Limb (tissue), 2 donors: ENCODE results near the gene CSNK1D.

ENCODE experiments used
- DNase-seq, 2 donors: peaks; one replicate each; pipeline ENCODE4 v3.0.0-alpha.2; 2016; ENCODE audit errors: extremely low spot score in 2 of 2

CSNK1D gene

DNA sequence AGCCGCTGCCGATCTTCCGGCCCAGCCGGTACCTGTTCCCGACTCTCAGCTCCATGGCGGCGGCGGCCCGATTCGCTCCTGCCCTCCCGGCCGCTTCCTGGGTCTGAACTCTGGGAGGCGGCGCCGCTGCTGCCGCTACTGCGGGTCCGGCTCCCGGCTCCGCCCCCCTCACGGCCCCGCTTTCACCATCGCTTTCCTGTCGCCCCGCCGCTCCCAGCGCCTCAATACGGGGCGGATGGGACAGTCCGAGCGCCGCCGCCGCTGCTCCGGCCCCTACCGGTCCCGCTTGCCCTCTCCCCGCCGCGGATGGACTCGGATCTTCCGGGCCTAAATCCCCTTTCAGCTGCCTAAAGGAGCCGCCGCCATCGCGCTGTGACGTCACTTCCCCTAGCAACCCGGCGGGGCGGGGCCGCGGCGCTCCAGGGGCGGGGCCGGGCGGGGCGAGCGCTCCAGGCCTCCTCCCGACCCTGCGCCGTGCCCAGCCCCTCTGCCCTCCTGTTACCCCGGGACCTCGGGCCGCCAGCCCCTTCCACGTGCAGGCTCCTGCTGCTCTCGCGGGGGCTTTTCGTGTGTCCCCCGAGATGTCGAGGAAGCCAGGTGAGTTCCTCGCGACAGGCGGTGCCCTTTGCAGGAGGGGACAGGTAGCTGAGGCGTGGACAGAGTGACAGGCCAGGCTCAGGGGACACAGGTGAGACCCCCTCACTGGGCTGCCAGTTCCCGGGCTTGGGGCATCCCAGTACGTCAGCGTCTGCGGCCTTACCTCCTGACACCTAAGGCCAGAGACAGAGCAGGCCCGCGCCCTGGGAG lies at the start of gene CSNK1D:
TSS of gene CSNK1D (minus strand) at position 374 of the 807 bp plus-strand sequence. CDS start at position 55, 319 bp downstream.
- peak; percentile 95 to 96 for DNase-seq

DNA sequence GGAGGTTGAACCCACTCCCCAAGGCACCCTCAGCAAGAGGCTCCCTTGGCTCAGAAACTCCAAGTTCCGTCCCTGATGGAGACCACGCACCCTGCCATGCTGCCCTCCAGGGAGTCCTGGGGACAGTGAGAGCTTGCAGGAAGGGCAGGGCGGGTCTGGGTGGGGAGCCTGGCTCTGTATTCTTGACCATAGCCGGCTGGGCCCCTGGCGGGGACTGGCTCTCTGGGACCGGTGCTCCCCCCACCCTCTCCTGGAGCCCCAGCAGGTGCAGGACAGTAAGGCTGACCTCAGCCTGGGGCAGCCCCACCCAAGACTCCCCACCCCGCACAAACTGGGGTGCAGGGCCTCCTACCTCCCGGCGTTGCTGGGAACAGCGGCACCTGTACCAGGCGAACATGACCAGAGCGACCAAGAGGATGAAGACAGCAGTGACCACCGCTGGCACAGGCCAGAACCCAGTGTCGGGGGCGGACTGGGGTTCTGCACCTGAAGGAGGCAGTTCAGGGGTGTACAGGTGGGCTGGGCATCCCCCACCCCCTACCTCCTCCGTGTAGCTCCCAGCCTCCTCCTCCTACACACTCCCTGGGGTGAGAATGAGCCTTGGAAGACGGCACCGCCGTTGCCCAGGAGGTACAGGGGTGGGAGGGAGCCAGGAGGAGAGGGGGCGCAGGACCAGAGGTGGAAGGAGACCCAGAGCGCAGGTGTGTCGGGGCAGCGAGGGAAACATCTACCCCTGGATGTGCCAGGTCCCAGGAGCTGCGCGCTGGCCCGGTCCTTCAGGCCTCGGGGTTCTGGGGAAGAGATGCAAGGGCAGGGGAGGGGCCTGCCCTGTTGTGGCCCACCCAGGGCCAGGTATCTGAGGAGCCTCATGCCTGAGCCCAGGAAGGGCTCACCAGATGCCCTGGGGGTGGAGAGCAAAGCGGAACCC lies 49.3 kb upstream of the CSNK1D start:
- DNase-seq = no peak

DNA sequence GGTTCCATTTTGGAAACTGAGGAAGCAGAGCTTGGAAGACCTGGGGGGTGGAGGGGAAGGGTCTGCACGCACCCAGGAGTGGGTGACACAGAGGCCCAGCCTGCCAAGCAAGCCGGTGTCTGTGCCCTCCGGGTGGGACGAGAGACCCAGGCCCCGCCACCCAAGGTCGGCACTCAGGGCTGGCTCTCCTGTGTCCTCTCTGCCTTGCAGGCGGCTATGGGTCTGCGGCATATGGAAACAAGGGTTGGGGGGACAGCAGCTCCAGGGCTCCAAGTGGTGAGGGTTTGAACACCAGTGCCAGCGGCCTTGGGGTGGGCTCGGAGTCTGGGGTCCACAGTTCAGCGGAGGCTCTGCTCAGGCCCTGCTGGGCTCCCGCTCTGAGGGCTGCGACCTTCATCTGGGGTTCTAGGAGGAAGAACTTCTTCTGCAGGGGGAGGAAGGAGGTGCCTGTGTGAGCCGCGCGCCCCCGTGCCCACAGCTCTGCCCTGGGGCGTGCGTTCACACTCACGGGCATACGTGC lies 48.5 kb upstream of the CSNK1D start:
- DNase-seq = no peak

DNA sequence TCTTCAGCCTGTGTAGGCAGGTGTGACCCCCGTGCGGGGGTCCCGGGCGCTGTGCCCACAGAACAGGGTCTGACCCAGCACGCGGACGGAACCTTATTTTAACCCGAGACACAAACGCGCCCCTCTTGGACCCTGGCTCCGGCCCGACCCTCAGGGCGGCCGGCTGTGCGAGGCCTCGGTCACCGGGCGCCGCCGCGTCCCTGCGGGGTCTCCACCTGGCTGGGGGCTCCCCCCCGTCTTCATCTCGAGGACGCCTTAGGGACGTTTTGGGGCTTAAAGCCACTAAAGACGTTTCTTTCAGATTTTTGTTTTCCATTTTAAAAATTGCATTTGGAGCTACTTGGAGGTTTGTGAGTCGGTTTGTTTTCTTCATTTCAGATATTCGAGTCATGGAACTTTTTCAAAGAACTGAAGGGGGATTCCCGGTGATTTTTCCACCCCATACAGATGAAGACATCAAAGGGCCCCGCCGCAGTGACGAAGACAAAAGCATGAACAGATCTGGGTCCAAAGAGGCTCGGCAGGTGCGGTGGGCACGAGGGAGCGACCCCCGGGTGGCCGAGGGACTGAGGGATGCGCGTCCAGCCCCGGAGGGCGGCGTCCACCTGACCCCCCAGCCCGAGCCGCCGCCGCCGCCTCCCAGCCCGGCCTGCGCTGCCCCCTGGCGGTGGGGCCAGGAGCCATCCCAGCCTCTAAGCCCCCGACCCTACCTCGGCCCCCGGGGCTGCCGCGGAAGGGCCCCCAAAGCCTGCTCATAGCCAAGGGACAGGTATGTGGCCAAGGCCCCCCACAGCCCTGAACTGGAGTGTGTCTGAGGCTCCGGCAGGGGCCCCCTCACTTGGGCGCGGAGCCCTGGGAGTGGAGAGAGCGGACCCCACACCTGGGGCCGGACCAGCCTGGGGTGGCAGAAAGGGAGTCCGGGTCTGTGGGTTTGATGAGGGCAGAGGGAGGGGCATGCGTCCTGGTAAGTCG lies 47.7 kb upstream of the CSNK1D start:
- DNase-seq = no peak

DNA sequence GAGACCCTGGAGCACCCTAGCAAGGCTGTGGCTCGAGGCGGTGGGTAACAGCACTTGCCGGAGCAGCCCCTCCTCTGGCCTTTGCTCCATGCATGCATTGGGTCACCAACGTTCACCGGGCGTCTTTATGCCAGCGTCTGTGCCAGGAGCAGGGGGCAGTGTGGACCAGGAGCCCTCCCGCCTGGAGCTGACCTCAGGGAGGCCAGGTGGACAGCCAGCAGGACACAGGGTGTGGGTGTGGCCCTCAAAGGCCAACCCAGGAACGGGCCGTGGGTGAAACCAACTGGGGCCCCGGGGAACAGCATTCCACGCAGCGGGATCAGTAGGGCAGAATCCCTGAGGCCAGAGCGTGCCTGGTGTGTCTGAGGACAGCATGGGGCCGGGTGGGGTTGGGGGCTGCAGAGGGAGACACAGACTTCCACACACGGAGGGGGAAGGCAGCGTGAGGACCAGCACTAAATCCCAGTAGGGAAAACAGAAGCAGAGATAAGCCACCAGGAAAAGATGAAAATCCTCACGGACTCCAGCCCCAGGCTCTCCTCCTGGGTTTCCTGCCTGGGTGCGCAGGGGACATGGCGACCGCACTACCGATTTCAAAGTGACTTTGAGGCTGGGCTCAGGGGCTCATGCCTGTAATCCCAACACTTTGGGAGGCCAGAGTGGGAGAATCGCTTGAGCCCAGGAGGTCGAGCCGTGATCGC lies 46.8 kb upstream of the CSNK1D start:
- no peak for DNase-seq

DNA sequence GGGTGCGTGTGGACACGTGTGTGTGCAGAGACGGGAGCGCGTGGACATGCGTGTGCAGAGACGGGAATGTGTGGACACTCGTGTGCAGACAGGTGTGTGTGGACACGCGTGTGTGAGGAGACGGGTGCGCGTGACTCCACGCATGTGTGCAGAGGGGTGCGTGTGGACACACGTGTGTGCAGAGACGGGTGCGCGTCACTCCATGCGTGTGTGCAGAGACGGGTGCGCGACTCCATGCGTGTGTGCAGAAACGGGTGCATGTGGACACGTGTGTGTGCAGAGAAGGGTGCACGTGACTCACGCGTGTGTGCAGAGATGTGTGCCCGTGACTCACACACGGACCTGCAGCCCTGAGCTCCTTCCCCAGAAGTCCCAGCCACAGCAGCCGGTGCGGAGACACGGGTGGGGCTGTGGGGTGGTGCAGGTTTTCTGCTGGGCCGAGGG lies 46.1 kb upstream of the CSNK1D start:
- no peak for DNase-seq

DNA sequence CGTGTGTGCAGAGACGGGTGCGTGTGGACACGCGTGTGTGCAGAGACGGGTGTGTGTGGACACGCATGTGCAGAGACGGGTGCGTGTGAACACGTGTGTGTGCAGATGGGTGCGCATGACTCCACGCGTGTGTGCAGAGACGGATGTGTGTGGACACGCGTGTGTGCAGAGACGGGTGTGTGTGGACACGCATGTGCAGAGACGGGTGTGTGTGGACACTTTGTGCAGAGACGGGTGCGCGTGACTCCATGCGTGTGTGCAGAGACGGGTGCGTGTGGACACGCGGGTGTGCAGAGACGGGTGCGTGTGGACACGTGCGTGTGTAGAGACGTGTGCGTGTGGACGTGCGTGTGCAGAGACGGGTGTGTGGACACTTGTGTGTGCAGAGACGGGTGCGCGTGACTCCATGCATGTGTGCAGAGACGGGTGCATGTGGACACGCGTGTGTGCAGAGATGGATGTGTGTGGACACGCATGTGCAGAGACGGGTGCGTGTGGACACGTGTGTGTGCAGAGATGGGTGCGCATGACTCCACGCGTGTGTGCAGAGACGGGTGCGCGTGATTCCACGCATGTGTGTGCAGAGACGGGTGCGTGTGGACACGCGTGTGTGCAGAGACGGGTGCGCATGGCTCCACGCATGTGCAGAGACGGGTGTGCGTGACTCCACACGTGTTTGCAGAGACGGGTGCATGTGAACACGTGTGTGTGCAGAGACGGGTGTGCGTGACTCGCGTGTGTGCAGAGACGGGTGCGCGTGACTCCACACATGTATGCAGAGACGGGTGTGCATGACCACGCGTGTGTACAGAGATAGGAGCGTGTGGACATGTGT lies 45.5 kb upstream of the CSNK1D start:
- DNase-seq = no peak

DNA sequence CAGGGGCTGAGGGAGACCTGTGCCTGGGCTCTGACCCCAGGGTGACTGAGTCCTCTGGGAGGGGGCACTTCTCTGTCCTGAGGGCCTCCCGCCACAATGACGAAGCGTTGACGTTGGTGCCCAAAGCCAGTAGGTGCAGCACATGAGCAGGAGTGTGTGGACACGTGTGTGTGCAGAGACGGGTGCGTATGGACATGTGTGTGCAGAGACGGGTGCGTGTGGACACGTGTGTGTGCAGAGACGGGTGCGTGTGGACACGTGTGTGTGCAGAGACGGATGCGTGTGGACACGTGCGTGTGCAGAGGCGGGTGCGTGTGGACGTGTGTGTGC lies 44.6 kb upstream of the CSNK1D start:
- DNase-seq = no peak

DNA sequence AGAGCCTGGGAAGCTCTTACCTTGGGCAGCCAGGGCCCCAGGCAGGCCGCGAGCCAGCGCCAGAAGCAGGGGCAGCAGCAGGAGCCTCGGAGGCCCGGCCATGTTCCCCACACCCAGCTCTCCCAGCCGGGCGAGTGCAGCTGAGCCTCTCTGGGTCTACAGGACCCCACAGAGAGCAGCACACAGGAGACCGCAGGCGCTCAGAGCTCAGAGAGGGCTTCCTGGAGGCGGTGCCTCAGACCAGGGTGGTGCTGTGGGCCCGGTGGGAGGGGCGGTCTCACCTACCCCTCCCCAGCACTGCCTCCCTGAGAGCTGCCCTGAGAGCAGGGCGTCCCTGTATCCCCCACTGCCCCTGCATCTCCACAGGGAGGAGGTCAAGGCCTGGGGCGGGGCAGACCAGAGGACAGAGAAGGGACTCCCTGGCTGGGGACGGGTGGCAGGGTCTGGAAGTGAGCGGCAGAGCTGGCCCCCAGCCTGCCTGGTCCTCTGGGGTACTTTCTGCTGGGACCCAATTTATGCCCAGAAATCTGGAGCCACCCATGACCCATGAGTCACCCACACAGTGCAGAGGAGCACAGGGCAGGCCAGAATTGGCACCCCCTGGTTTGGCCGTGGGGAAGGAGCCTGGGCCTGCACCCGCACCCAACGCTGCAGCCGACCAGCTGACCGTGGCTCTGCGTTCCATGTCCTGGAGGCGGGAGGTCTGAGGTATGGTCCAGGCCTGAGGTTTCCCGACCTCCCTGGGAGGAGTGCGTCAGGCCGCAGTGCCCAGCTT lies 44.1 kb upstream of the CSNK1D start, which contains the start of gene CD7:
TSS of gene CD7 (minus strand) at position 215 of the 775 bp plus-strand sequence. CDS start at position 102, 113 bp downstream.
- no peak for DNase-seq

DNA sequence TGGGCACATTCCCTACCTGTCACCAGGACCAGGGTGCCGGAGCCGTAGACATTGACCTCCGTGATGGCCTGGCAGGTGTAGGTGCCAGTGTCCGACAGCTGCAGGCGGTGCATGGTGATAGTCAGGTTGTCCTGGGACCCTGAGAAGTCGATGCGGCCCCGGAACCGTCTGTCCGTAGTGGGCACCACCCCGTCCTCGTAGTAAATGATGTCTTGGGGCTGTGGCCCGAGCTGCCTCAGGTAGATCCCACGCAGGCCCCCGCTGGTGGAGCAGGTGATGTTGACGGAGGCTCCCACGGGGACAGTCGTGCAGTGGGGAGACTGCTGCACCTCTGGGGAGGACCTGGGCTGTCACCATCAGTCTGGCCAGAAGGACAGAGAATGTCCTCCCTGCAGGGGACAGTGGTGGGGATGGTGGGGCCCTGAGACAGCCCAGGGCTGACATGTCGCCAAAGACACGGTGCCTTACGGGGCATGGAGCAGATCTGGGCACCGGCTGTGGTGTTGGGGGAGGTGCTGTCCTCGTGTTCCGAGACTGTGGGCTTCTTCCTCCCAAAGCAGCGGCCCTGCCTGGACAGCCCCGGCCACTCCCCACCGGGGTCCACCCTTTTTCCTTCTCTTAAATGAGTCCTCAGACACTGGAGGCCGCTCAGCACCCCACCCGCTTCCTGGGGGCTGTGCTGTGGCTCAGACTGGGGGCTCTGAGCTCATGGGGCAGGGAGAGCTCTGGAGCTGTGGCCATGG lies 43.3 kb upstream of the CSNK1D start:
- DNase-seq = no peak

DNA sequence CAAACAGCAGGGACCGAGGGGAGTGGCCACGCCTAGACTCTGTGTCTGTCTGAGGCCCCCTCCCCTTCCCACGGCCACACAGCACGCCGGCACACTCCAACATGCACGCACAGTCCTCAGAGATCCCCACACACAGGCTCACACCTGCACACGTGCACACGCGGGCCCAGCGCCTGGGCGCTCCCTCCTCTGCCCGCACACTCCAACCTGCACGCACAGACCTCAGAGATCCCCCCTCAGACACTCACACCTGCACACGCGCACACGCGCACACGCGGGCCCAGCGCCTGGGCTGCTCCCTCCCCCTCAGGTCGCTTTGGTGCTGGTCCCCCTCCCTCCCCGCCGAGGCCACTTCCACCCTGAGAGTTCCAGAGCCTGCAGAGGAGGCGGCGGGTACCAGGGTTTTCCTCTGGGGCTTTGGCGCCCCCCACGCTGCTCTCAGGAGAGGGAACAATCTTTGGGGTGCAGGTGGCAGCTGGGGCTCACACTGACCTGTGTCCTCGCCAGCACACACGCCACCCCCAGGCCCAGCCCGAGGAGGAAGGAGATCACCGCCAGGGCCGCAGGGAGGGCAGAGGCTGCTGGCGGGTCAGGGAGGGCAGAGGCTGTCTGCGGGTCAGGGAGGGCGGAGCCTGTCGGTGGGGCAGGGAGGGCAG lies 42.3 kb upstream of the CSNK1D start:
- no peak for DNase-seq

DNA sequence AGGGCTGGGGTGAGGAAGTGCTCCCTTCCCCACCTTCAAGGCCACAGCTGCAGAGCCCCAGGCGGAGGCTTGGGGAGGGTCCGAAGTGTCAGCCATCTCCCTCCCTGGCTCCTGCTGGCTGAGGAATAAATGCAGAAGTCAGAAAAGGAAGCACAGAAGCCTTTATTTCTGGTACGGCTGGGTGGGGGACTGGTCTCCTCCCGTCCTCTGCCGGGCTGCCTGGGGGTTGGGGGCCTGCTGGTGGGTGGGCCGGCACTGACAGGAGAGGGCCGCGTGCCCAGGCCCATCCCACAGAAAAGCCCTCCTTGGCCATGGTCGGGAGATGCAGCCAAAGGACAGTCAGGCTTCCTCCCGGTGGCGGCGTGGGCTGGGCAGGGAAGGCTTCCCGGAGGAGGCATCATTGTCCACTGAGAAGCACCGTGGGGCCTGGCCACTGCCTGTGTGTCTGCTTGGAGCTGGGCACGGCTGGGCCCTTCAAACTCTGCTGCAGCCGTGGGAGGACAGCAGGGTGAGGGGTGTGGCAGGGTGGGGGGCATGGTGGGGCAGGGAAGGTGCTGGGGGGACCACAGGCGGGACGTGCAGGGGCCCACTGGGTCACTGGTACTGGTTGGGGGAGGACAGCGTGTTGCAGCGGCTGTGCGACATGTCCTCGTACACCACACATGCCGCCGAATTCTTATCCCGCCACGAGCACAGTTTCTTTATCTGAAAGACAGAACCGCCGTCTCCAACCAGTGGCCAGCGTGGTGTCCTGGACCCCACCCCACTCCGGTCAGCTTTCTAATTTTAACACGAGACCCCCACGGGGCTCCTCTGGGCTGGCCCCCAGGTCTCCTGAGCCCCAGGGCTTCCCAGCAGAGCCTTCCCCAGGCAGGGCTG lies 41.5 kb upstream of the CSNK1D start:
- DNase-seq = no peak

DNA sequence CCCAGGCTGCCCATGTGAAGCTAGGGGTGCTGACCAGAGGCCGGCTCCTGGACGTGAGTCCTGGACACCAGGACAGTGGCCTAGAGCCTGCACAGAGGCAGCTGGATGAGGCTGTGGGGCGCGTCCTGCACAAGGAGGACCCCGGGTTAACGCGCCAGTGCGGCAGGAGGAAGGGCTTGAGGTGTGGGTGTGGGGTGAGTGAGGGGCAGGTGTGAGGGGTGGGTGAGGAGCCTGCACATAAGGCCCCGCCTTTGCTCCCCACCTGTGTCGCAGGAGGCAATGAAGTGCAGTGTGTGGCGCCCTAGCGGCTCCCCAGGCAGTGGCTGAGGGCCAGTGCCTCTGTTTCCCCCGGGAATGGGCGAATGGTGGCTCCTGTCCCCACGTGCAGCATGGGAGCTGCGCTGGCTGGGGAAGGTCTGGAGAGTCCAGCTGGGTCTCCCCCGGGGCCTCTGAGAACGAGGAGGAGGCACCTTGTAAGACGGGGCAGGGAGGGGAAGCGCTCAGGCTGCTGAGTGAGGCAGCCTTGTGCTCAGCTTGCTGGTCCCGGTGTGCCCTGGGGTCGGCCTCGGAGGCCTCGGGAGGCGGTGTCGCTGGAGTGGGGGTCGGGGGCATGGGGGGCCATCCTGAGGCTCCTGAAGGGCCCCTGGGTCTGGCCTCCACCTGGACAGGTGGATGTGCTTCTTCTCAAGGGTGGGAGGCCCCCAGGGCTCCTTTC lies 40.7 kb upstream of the CSNK1D start:
- DNase-seq = no peak

DNA sequence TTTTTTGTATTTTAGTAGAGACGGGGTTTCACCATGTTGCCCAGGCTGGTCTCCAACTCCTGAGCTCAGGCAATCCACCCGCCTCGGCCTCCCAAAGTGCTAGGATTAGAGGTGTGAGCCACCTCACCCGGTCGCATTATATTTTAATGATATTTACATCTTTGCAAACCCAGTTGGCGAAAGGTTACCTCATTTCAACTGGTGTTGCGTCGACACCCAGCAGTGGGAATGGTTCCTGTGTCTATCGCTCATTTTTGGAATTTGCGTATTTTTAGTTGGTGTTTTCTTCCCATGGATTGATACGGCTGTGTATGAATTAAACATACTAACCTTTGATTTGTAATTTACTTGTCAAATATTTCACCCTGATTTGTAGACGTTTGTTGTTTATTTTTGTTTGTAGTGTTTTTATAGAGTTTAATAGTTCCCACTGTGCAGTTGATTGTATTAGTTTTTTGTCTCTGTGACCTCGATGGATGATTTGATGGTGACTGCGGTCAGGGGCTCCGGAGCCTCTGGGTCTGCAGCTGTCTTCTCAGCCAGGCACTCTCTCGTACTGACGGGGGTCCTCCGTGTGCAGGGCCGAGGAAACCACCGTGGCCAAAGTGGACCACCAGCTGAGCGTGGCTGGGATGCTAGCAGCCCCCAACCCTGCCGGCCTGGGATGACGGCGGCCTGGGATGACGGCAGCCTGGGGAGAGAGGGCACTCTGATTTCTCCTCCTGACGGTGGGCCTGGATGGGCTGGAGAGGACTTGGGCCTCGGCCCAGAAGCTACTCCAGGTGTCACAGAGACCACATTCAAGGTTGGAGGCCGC lies 39.9 kb upstream of the CSNK1D start:
- DNase-seq = no peak

DNA sequence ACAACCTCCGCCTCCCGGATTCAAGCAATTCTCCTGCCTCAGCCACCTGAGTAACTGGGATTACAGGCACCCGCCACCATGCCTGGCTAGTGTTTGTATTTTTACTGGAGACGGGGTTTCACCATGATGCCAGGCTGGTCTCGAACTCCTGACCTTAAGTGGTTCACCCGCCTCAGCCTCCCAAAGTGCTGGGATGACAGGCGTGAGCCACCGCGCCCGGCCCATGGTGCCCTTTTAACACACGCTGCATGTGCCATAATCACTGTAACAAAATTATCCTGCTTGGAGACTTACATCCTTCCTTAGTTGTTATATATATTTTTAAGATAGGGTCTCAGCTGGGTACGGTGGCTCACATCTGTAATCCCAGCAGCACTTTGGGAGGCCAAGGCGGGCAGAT lies 38.5 kb upstream of the CSNK1D start:
- DNase-seq = no peak
